ENCODE data around the gene AK9. TPM values are rescaled to one million over a fixed set of nuclear protein-coding genes. Genes with fewer than 3 reads are reported as not detected.
A peak's percentile ranks its signal among the peaks of the same experiment; 100 is the strongest.

Gene AK9
- total RNA-seq, 1 experiment from 2014 or later = 1.7 TPM

DNA sequence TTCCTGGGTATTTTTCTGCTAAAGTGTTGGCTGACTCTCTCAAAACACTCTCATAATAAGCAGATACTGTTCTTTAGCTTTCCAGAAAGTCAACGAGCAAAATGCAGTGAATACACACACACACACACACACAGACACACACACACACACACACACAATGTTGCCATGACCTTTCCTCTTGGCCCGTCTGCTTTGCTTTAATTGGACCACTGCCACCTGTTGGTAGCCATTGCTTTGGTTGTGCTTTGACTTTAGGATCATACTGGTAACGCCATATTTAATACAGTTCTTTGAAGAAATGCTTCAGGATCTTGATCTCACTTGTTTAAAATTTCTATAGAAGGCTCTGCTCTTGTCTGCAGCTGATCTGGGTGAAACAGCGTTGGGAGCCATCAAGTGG lies 4.5 kb upstream of the AK9 start:
- ATAC-seq (no peak), DNase-seq (peak; percentile 16)
- Histone ChIP-seq H3K9me3 (ENCODE audit: low read length) (no peaks in the 10 kb centered on the region), H3K36me3 (ENCODE audit: low read depth, low read length) (no peaks in the 10 kb centered on the region), H3K4me3 (ENCODE audit: low read length) (no peak overlapping the region), H3K9me2 (replicated peaks; ENCODE audit: low read length) (no peaks in the 10 kb centered on the region), H3K27ac (ENCODE audit: low read length) (no peak overlapping the region), H3F3A (ENCODE audit: low read length, unreplicated experiment) (no peaks in the 10 kb centered on the region), H3K79me2 (ENCODE audit: low read length) (no peaks in the 10 kb centered on the region; the same call in 1 of the 2 replicates), H3K4me2 (ENCODE audit: low read length) (no peak overlapping the region), H3K27me3 (ENCODE audit: low read length) (no peaks in the 10 kb centered on the region), H2AFZ (ENCODE audit: low read length) (no peak overlapping the region), H3K4me1 (ENCODE audit: insufficient read depth, low read length) (0 out of 2 replicates have a peak, but pooled peaks cover 4% of the 10 kb centered on the region), H3K9ac (ENCODE audit: low read length) (no peak overlapping the region), H4K20me1 (ENCODE audit: low read length) (no peaks in the 10 kb centered on the region)
- CTCF ChIA-PET = interaction anchor here (0.6 kb wide), 2 partner anchors 82 to 344 kb away, joined by 3 to 4 read pairs; no protein-coding TSS in a partner anchor
- BruUV-seq (replicated peaks) = no TSS peak
- intact Hi-C loops (cut with micrococcal nuclease) = no loop called here
- POLR2A ChIA-PET (ENCODE audit: unreplicated experiment) = no interaction called here
- TF ChIP-seq, protein P1, sequence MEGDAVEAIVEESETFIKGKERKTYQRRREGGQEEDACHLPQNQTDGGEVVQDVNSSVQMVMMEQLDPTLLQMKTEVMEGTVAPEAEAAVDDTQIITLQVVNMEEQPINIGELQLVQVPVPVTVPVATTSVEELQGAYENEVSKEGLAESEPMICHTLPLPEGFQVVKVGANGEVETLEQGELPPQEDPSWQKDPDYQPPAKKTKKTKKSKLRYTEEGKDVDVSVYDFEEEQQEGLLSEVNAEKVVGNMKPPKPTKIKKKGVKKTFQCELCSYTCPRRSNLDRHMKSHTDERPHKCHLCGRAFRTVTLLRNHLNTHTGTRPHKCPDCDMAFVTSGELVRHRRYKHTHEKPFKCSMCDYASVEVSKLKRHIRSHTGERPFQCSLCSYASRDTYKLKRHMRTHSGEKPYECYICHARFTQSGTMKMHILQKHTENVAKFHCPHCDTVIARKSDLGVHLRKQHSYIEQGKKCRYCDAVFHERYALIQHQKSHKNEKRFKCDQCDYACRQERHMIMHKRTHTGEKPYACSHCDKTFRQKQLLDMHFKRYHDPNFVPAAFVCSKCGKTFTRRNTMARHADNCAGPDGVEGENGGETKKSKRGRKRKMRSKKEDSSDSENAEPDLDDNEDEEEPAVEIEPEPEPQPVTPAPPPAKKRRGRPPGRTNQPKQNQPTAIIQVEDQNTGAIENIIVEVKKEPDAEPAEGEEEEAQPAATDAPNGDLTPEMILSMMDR (conservative IDR thresholded peaks at IDR 0.05; ENCODE audit: low read depth, low read length) = peak; percentile 44; the same call in 1 of the 2 replicates
- no peak for TF ChIP-seq EZH2 (IDR thresholded peaks at IDR 0.05; ENCODE audit: low read length, unreplicated experiment)
- no peak for TF ChIP-seq EZH2phosphoT487 (IDR thresholded peaks at IDR 0.05; ENCODE audit: borderline replicate concordance, low read length)

DNA sequence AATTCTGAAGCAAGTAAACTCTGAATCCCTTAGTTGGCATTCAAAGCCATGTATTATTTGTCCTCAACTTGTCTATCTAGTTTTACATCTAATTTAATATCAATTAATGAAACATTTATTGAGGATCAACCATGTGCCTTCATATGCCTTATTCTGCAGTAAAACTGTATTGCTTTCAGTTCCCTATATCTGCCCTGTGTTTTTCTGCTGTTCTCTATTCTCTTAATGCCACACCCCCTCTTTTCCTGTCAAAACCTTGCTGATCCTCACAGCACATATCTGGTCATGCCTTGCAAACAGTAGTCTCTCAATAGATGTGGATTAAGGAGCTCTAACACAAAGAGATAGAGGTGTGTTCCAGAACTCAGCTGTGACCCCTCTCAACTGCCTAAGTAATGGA lies 2.1 kb upstream of the AK9 start:
- H2AFZ ChIP-seq (ENCODE audit: low read length) = no peak overlapping the region
- H3K27me3 ChIP-seq (ENCODE audit: low read length) = no peaks in the 10 kb centered on the region
- no peaks in the 10 kb centered on the region for H3F3A ChIP-seq (ENCODE audit: low read length, unreplicated experiment)
- peaks cover 5% of the 10 kb centered on the region; the same call in 1 of the 2 replicates for H3K4me1 ChIP-seq (ENCODE audit: insufficient read depth, low read length)
- CTCF ChIA-PET = no interaction called here
- ATAC-seq (no peak), DNase-seq (no peak)
- no TSS peak for BruUV-seq (replicated peaks)
- H3K36me3 ChIP-seq (ENCODE audit: low read depth, low read length) = no peaks in the 10 kb centered on the region
- H3K4me2 ChIP-seq (ENCODE audit: low read length) = no peak overlapping the region
- no peak overlapping the region for H3K9ac ChIP-seq (ENCODE audit: low read length)
- H3K27ac ChIP-seq (ENCODE audit: low read length) = no peak overlapping the region
- H3K4me3 ChIP-seq (ENCODE audit: low read length) = no peak overlapping the region
- intact Hi-C loops (cut with micrococcal nuclease) = no loop called here
- no peaks in the 10 kb centered on the region for H4K20me1 ChIP-seq (ENCODE audit: low read length)
- no peak for TF ChIP-seq EZH2 (IDR thresholded peaks at IDR 0.05; ENCODE audit: low read length, unreplicated experiment)
- TF ChIP-seq, protein P1 (conservative IDR thresholded peaks at IDR 0.05; ENCODE audit: low read depth, low read length) = no peak
- POLR2A ChIA-PET (ENCODE audit: unreplicated experiment) = no interaction called here
- H3K79me2 ChIP-seq (ENCODE audit: low read length) = no peaks in the 10 kb centered on the region; the same call in 1 of the 2 replicates
- H3K9me2 ChIP-seq (replicated peaks; ENCODE audit: low read length) = no peaks in the 10 kb centered on the region
- no peaks in the 10 kb centered on the region for H3K9me3 ChIP-seq (ENCODE audit: low read length)

DNA sequence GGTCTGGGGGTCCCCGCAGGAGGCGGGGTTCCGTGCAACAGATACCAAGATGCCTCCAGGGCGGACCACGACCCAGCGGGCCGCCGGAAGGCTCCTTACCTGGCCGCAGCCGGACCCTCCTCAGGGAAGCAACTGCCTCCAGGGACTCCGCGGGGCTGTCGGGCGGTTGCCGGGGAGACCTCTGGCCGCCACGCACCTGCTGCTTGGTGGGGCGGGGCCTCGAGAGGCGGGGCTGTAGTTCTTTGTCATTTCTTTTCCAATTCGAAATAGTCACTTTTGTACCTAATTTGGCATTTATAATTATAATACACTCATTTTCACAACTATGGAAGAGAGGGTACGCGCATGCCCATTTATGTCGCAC lies 647 bp downstream of the AK9 start:
- peak overlapping the region; percentile 100 for H2AFZ ChIP-seq (ENCODE audit: low read length)
- H3K4me3 ChIP-seq (ENCODE audit: low read length) = peak overlapping the region; percentile 93
- H3F3A ChIP-seq (ENCODE audit: low read length, unreplicated experiment) = no peaks in the 10 kb centered on the region
- H3K27me3 ChIP-seq (ENCODE audit: low read length) = no peaks in the 10 kb centered on the region
- BruUV-seq (replicated peaks) = no TSS peak
- H3K9me3 ChIP-seq (ENCODE audit: low read length) = no peaks in the 10 kb centered on the region
- intact Hi-C loops (cut with micrococcal nuclease) = loop anchor here (2.0 kb wide), 2 partner anchors 94 to 164 kb away; no protein-coding TSS in a partner anchor
- peak; percentile 18 for DNase-seq
- H3K4me1 ChIP-seq (ENCODE audit: insufficient read depth, low read length) = peaks cover 23% of the 10 kb centered on the region
- H3K9ac ChIP-seq (ENCODE audit: low read length) = peak overlapping the region; percentile 70
- peak; percentile 16; the same call in 1 of the 2 replicates for ATAC-seq
- H4K20me1 ChIP-seq (ENCODE audit: low read length) = no peaks in the 10 kb centered on the region
- H3K36me3 ChIP-seq (ENCODE audit: low read depth, low read length) = no peaks in the 10 kb centered on the region
- CTCF ChIA-PET = interaction anchor here (1.6 kb wide), 1 partner anchor 94 kb away, joined by 7 read pairs; no protein-coding TSS in a partner anchor
- peak overlapping the region; percentile 99 for H3K4me2 ChIP-seq (ENCODE audit: low read length)
- POLR2A ChIA-PET (ENCODE audit: unreplicated experiment) = interaction anchor here (0.6 kb wide), 1 partner anchor 277 kb away, joined by 4 read pairs; no protein-coding TSS in a partner anchor
- peak overlapping the region; percentile 33 for H3K27ac ChIP-seq (ENCODE audit: low read length)
- H3K79me2 ChIP-seq (ENCODE audit: low read length) = no peaks in the 10 kb centered on the region; the same call in 1 of the 2 replicates
- no peaks in the 10 kb centered on the region for H3K9me2 ChIP-seq (replicated peaks; ENCODE audit: low read length)
- no peak for TF ChIP-seq EZH2phosphoT487 (IDR thresholded peaks at IDR 0.05; ENCODE audit: borderline replicate concordance, low read length)
- no peak for TF ChIP-seq EZH2 (IDR thresholded peaks at IDR 0.05; ENCODE audit: low read length, unreplicated experiment)

Data from PC-3 (cell line).